ENCODE results near the gene NFYC.

GRCh38 chr1:40788561-40789341 lies 97.2 kb downstream of the NFYC start:
- no peak for TF ChIP-seq CTCF (conservative IDR thresholded peaks at IDR 0.05 in 1 of 2, IDR thresholded peaks at IDR 0.05 in 1 of 2; ENCODE audit: extremely low read depth in 1 of 2, insufficient read depth in 1 of 2, low read depth in 1 of 2, low read length in 2 of 2)
- TF ChIP-seq EZH2 (IDR thresholded peaks at IDR 0.05; ENCODE audit: borderline replicate concordance, low read length), result no peak
